HG03439 (cell line): Measurements from ENCODE around the gene C14orf39.
"Not testable (repeated sequence)": the region's sequence is repeated elsewhere in the genome, so short reads cannot be mapped to it uniquely, and the experiment has no call there.

Experiments used
- ATAC-seq: cut with Tn5 transposase; IDR thresholded peaks from one replicate; pipeline ENCODE4 v1.9.1; 2021; ENCODE audit warnings: mild to moderate bottlenecking, moderate library complexity; ENCODE audit not compliant: unreplicated experiment

The C14orf39 gene

DNA sequence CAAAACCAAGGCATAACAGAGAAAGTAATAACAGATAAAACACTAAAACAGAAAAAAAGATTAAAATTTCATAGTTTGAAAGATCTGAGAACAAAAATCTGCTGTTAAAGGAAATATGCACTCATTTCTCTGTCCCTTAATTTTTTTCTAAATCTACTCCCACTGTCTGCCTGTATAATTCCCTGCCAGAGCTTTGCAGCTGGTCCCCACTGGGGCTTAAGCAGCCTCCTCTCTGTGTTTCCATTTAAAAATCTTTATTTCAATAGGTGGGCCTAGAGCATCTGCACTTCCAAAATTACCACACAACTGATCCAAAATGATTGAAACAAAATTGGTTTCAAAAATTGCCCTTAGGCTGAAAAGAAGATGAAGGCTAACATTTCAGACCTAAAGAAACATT is 16.7 kb upstream of the C14orf39 start:
- ATAC-seq = no peak

DNA sequence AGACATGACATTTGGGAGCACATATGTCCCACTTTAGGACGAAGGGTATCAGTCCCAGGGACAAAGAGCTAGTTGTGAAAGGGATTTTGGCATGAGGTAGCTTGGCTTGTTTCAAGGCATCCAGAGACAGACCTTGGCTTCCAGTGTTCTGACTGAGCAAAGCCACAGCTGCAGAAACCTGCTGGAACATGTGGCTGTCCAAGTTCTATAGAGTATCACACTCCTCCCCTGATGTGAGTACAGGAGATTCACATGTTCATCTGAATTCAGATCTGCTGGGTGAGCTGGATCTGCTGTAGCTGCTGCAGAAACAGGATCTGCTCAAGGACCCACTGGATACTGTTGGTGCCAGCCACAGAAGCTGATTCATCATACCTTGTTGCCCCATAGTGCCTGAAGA is 10.1 kb upstream of the C14orf39 start:
- ATAC-seq = no peak

GRCh38 chr14:60490270-60490669 is 4.4 kb upstream of the C14orf39 start:
- ATAC-seq = no peak

DNA sequence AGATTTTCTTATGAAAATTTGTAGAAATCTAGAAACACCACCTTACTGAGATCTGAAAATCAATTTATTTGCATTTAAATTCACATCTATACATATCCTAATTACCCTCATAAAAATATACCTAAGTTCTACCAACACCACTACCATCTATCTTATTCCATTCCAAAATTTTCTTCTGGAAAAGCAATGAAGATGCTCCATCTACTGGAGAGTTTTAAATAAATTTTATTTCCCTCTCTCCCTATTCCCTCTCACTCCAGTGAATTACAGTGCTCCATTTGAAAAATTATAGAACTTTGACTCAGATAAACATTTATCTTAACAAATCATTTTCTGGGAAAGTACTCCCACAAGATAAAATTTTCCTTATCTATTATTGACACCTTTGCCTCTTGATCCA is 2.3 kb upstream of the C14orf39 start:
- ATAC-seq = no peak

GRCh38 chr14:60487211-60487610 is 1.3 kb upstream of the C14orf39 start:
- ATAC-seq = no peak

DNA sequence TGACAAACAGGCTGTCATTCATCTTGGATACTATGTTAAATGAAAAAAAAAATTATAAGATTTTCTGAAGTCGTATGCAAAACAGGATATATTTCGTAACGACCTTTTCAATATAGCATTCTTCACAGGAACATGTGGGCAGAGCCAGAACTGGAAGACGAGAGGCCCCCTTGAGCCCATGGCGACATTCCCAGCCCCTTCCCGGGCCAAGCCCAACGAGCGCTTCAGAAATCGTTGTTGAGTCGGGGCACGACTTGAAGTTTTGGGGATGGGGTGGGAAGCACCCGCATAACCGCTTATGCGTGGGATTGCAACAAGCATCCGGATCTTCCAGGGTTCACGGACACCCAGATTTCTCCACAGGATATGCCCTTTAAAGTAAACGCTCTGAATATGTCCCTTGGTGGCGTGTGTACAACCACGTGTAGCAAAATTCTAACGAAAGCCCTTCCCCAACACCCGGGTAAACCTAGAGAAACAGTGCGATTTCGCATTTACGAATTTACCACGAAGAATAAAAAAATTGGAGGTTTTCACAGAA is 736 bp downstream of the C14orf39 start:
- ATAC-seq = no peak

- no peak for ATAC-seq
These were observed 3.1 kb downstream of the C14orf39 start for GRCh38 chr14:60482743-60483142.

DNA sequence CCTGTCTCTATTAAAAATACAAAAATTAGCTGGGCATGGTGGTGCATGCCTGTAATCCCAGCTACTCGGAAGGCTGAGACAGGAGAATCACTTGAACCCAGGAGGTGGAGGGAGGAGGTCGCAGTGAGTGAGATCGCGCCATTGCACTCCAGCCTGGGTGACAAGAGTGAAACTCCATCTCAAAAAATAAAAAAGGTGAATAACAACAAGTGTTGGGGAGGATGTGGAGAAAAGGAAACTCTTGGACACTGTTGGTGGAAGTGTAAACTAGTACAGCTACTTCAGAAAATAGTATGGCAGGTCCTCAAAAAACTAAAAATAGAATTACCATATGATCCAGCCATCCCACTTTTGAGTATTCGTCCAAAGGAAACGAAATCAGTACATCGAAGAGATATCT is 5.6 kb downstream of the C14orf39 start:
- ATAC-seq = not testable (repeated sequence)

DNA sequence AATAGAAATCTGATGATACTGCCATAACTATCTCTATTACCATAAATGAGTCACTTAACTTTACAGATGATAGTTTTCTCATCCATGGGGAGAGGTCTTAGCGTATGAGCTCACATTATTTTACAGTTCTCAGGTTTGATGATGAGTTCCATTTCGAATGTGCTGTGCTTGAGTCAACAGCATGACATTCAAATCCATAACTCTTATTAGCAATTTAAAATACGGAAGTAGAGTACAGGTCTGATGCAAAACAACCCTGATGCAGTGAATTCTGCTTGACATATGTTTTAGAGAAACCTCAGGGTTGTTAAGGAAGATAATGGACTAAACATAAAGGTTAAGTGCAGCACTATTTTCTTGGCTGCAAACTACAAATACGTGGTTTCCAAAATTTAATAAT is 30.0 kb downstream of the C14orf39 start:
- ATAC-seq = no peak

- ATAC-seq = no peak
These were observed 55.6 kb downstream of the C14orf39 start for GRCh38 chr14:60430276-60430675.

DNA sequence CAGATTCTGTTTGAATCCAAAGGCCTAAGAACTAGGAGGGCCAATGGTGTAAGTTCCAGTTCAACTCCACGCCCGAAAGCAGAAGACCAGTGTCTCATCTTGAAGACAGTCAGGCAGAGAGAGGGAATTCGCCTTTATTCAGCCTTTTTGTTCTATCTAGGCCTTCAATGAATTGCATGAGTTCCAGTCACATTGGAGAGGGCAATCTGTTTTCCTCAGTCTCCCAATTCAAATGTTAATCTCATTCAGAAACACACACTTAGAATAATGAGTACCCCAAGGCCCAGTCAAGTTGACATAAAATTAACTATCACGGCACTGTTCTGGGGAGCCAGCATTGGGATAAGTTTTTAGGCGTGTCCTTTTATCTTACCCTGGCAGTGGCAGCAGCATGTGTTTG is 65.8 kb downstream of the C14orf39 start:
- ATAC-seq = no peak

- not testable (repeated sequence) for ATAC-seq
These were observed 88.3 kb downstream of the C14orf39 start for GRCh38 chr14:60397550-60397949.

GRCh38 chr14:60396718-60397343 is 89.0 kb downstream of the C14orf39 start:
- no peak for ATAC-seq
